ENCODE measurements around the gene CFAP45.

DNA sequence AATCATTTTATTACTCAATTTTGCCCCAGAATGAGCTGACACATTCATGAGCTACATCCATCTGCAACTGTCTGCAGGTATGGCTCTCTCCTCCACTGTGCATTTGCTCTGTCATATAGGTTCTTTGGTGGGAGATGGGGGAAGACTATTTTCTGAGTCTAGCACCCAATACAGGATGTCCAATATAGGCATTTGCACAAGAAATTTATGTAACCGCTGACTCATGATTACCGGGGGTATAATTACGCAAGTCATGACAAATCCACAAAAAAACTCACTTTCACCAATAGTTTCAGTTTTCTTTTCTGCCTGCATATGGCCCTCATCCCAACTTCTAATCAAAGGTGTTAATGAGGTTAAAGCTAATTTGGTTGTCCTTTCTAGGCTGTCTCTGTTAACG is 20.0 kb downstream of the CFAP45 start:
- TF ChIP-seq, protein P1, sequence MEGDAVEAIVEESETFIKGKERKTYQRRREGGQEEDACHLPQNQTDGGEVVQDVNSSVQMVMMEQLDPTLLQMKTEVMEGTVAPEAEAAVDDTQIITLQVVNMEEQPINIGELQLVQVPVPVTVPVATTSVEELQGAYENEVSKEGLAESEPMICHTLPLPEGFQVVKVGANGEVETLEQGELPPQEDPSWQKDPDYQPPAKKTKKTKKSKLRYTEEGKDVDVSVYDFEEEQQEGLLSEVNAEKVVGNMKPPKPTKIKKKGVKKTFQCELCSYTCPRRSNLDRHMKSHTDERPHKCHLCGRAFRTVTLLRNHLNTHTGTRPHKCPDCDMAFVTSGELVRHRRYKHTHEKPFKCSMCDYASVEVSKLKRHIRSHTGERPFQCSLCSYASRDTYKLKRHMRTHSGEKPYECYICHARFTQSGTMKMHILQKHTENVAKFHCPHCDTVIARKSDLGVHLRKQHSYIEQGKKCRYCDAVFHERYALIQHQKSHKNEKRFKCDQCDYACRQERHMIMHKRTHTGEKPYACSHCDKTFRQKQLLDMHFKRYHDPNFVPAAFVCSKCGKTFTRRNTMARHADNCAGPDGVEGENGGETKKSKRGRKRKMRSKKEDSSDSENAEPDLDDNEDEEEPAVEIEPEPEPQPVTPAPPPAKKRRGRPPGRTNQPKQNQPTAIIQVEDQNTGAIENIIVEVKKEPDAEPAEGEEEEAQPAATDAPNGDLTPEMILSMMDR (conservative IDR thresholded peaks at IDR 0.05): no peak
- no peak for TF ChIP-seq EZH2 (IDR thresholded peaks at IDR 0.05; ENCODE audit: low read depth)
